ENCODE measurements around the gene EPHA7.

The EPHA7 gene

GRCh38 chr6:93235775-93236174, 183.6 kb downstream of the EPHA7 start:
- DNase-seq: no peak

DNA sequence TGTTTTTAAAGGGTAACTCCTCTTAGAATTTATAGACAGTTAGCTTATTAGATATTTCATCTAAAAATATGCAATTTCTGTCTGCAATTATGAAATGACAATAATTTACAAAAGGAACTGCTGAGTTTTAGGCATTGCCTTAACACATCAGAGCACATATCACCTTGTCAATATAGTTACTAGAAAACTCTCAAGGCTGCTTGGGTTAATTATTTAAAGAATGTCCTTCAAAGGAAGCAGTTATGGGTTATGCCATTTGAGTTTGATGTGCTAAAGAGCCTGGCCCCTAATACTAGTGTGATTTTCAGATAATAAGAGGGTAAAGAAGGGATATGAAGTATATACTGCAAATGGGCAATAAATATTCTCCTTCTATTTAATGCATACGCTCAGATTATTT, 192.5 kb downstream of the EPHA7 start:
- DNase-seq: no peak

DNA sequence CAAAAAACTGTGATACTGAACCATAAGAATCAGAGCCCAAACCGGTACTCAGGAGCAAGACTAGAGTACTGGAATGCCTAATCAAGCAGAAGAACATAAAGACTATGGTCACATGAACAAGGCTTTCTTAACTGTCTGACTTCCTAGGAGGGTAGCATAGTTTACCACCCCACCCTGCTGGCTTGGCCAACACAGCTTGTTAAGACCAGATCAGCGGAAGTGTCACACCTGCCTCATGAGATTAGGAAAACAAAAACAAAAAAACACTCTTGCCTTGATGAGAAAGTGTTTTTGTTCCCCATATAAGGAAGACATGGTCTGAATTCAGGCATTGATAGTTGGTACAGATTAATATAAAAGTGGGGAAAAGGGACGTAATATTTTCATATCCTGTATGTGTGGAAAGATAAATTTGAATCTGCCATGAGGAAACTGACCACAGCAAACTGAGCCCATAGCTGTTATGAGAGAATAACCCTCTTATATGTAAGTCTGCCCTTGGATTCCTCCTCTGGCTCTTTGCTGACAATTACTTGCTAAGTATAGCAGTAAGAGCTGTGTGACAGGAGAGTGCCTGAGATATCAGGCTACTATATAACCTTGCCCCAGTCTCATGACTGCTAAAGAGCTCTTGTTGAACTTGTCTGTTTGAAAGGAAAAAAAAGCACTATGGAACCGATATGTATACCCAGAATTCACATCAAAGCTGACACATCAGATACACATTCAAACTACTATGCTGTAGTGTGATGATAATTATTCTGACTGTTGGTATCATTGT, 197.1 kb downstream of the EPHA7 start:
- DNase-seq: no peak

- no peak for DNase-seq
Observed at GRCh38 chr6:93219447-93219846, 199.9 kb downstream of the EPHA7 start.

- no peak for DNase-seq
Observed at GRCh38 chr6:93218096-93218495, 201.3 kb downstream of the EPHA7 start.

DNA sequence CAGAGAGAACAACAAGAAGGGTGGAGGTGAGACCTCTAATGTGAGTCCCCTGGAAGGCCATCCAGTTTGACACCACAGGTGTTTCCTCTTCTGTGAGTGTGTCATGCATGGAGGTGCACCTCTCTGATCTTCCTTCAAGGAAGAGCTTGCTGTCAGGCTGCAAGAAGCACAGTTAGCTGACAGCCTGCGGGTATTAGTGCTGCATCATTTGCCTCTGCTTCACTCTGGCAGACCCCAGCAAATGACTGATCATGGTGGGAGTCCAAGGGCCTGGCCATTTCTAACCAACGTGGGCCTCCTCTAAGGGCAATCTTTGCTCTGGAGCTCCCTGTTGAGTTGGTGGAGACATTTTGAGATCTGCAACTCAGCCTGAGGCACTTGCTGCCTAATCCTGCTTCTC, 206.3 kb downstream of the EPHA7 start:
- DNase-seq: no peak

DNA sequence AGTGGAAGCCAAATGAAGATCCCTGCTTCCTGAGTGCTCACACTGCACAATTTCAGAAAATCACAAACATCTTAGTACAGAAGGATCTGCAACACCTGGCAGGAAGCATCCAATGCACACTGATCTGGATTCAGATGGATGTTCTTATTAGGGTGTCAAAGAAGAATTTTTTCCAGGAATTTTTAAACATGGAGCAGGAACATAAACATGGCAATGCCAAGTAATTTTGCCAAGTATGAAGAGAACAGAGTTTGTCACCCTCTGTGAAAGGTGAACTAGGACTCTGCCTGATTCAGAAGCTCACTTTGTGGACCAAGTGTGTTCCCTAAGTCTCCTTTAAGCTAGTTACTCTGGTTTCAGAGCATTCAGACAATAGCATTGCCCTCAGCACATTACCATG, 208.5 kb downstream of the EPHA7 start:
- DNase-seq: no peak

DNA sequence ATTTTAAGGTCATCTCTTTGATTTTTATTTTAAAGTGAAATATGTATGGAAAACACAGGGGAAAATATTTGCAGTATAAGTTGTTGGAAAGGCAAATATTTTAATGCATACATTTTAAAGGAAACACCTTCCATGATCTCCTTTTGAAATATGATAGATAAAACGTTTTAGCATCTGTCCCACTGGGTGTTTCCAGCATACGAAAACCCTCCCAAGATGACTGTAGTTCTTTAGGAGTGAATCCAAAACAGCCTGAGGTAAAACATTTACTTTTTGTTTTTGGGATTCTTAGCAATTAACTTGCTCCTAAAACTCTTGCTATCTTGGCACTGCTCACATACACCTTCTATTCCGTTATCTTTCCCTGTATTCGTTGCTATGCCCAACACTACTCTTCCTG, 210.0 kb downstream of the EPHA7 start:
- DNase-seq: no peak

- DNase-seq: no peak
Observed at GRCh38 chr6:93196406-93196970, 222.9 kb downstream of the EPHA7 start.

GRCh38 chr6:93194480-93194879, 224.9 kb downstream of the EPHA7 start:
- no peak for DNase-seq

GRCh38 chr6:93193868-93194267, 225.5 kb downstream of the EPHA7 start:
- DNase-seq: no peak

Data from T1000 (cell line).